ENCODE data around the gene CAND2.
A peak's percentile ranks its signal among the peaks of the same experiment; 100 is the strongest.

Gene CAND2

GRCh38 chr3:12807601-12808359 lies 11.3 kb downstream of the CAND2 start:
- no peak for DNase-seq (ENCODE audit: low spot score)

- DNase-seq (ENCODE audit: low spot score): no peak
Observed at GRCh38 chr3:12808587-12808986, 12.1 kb downstream of the CAND2 start.

GRCh38 chr3:12809001-12809400 lies 12.5 kb downstream of the CAND2 start:
- DNase-seq (ENCODE audit: low spot score): no peak

- no peak for DNase-seq (ENCODE audit: low spot score)
Observed at GRCh38 chr3:12809435-12809834, 13.0 kb downstream of the CAND2 start.

GRCh38 chr3:12810013-12810780 lies 13.7 kb downstream of the CAND2 start:
- peak; percentile 97 for DNase-seq (ENCODE audit: low spot score)

- no peak for DNase-seq (ENCODE audit: low spot score)
Observed at GRCh38 chr3:12810961-12811360, 14.5 kb downstream of the CAND2 start.

GRCh38 chr3:12812812-12813211 lies 16.3 kb downstream of the CAND2 start:
- DNase-seq (ENCODE audit: low spot score): no peak

GRCh38 chr3:12813967-12814366 lies 17.5 kb downstream of the CAND2 start:
- no peak for DNase-seq (ENCODE audit: low spot score)

- no peak for DNase-seq (ENCODE audit: low spot score)
Observed at GRCh38 chr3:12815078-12815477, 18.6 kb downstream of the CAND2 start.

- DNase-seq (ENCODE audit: low spot score): no peak
Observed at GRCh38 chr3:12815719-12816118, 19.2 kb downstream of the CAND2 start.

GRCh38 chr3:12816521-12817342 lies 20.3 kb downstream of the CAND2 start:
- no peak for DNase-seq (ENCODE audit: low spot score)

GRCh38 chr3:12817343-12817710 lies 20.8 kb downstream of the CAND2 start:
- DNase-seq (ENCODE audit: low spot score): no peak

- DNase-seq (ENCODE audit: low spot score): no peak
Observed at GRCh38 chr3:12818273-12818672, 21.8 kb downstream of the CAND2 start.

- DNase-seq (ENCODE audit: low spot score): no peak
Observed at GRCh38 chr3:12818773-12819172, 22.3 kb downstream of the CAND2 start.

- no peak for DNase-seq (ENCODE audit: low spot score)
Observed at GRCh38 chr3:12822725-12823373, 26.4 kb downstream of the CAND2 start.

- DNase-seq (ENCODE audit: low spot score): no peak
Observed at GRCh38 chr3:12824299-12824698, 27.8 kb downstream of the CAND2 start.

GRCh38 chr3:12825156-12825555 lies 28.7 kb downstream of the CAND2 start:
- no peak for DNase-seq (ENCODE audit: low spot score)

GRCh38 chr3:12828751-12829150 lies 32.3 kb downstream of the CAND2 start:
- DNase-seq (ENCODE audit: low spot score): no peak

- no peak for DNase-seq (ENCODE audit: low spot score)
Observed at GRCh38 chr3:12829404-12829803, 32.9 kb downstream of the CAND2 start.

- DNase-seq (ENCODE audit: low spot score): no peak
Observed at GRCh38 chr3:12829886-12830784, 33.7 kb downstream of the CAND2 start.

GRCh38 chr3:12830785-12831156 lies 34.3 kb downstream of the CAND2 start:
- no peak for DNase-seq (ENCODE audit: low spot score)

Measured in ecto neural progenitor cell (in vitro differentiated cells).